Measurements from ENCODE around the gene ROR2. TPM values are rescaled to one million over a fixed set of nuclear protein-coding genes. Genes with fewer than 3 reads are reported as not detected.

The ROR2 gene
- total and polyA plus RNA-seq, 2 donors (not counting 3 experiments of a cell fraction or from before 2014, with no cell fraction given) = not detected

- BruUV-seq (replicated peaks) = no TSS peak
- DNase-seq (ENCODE audit: low read depth, low spot score) = no peak
- Histone ChIP-seq H3K4me3 (replicated peaks in 1 of 3; ENCODE audit: insufficient read depth in 1 of 3, low read depth in 1 of 3, low read length in 3 of 3) (no peak overlapping the region), H3K4me2 (ENCODE audit: insufficient read depth, low read length) (no peak overlapping the region), H4K20me1 (replicated peaks; ENCODE audit: control insufficient read depth, extremely low read depth, insufficient read depth, low read length) (no peaks in the 10 kb centered on the region), H3K4me1 (ENCODE audit: control insufficient read depth, extremely low read depth, insufficient read depth, low read length) (no peaks in the 10 kb centered on the region), H3K79me2 (ENCODE audit: control insufficient read depth, insufficient read depth, low read length) (no peaks in the 10 kb centered on the region), H3K9me1 (replicated peaks; ENCODE audit: control insufficient read depth, extremely low read depth, insufficient read depth, low read length) (no peaks in the 10 kb centered on the region), H3K9me3 (replicated peaks; ENCODE audit: control insufficient read depth, insufficient read depth, low read length) (no peaks in the 10 kb centered on the region), H3K9ac (replicated peaks; ENCODE audit: extremely low read depth, insufficient read depth, low read length) (no peak overlapping the region), H3K36me3 (ENCODE audit: control insufficient read depth in 2 of 2, extremely low read depth in 1 of 2, insufficient read depth in 2 of 2, low read length in 2 of 2) (no peaks in the 10 kb centered on the region), H3K27me3 (ENCODE audit: control insufficient read depth in 2 of 2, insufficient read depth in 2 of 2, low read length in 2 of 2) (no peaks in the 10 kb centered on the region), H2AFZ (ENCODE audit: low read depth, low read length) (no peak overlapping the region), H3K27ac (ENCODE audit: insufficient read depth, low read depth, low read length) (no peak overlapping the region)
- ChIA-PET POLR2A (no interaction called here), CTCF (no interaction called here)
- intact Hi-C loops (cut with micrococcal nuclease) (no loop called here), dilution Hi-C loops (cut with MboI; ENCODE audit: extremely low pct_ligation_motif_present, low sequenced_read_pairs) (no loop called here)
- TF ChIP-seq FOS (IDR thresholded peaks at IDR 0.05; ENCODE audit: borderline replicate concordance, insufficient read depth, low read length) = no peak
- TF ChIP-seq, protein P1, sequence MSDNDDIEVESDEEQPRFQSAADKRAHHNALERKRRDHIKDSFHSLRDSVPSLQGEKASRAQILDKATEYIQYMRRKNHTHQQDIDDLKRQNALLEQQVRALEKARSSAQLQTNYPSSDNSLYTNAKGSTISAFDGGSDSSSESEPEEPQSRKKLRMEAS (IDR thresholded peaks at IDR 0.05; ENCODE audit: insufficient read depth, insufficient read length) = no peak
- TF ChIP-seq POLR2A (IDR thresholded peaks at IDR 0.05; ENCODE audit: low read depth, low read length) = no peak
- TF ChIP-seq POLR2AphosphoS5 (IDR thresholded peaks at IDR 0.05; ENCODE audit: insufficient read depth, low read depth, low read length) = no peak
- TF ChIP-seq JUN (IDR thresholded peaks at IDR 0.05; ENCODE audit: borderline replicate concordance, insufficient read depth, insufficient read length, low read depth) = no peak
- TF ChIP-seq EZH2 (IDR thresholded peaks at IDR 0.05; ENCODE audit: borderline replicate concordance, low read depth, low read length, severe bottlenecking) = no peak
- no peak for TF ChIP-seq CTCF (IDR thresholded peaks at IDR 0.05; ENCODE audit: extremely low read depth in 1 of 2, insufficient read depth in 1 of 2, low read depth in 1 of 2, low read length in 2 of 2)
- no peak for TF ChIP-seq GATA2 (IDR thresholded peaks at IDR 0.05; ENCODE audit: insufficient read depth, insufficient read length, low read depth, low read length)
- no peak for TF ChIP-seq MYC (IDR thresholded peaks at IDR 0.05; ENCODE audit: low read depth, low read length)
- FAIRE-seq = no peak
Measured at GRCh38 chr9:91820126-91820750, 129.8 kb downstream of the ROR2 start.

All from endothelial cell of umbilical vein (primary cell).